ENCODE results near the gene CHRNA1.
"Not testable (repeated sequence)": the region's sequence is repeated elsewhere in the genome, so short reads cannot be mapped to it uniquely, and the experiment has no call there.

Gene CHRNA1

GRCh38 chr2:174729797-174730697 lies 34.2 kb downstream of the CHRNA1 start:
- peaks cover 18% of the 10 kb centered on the region for H3K27me3 Mint-ChIP-seq
- H3K27ac Mint-ChIP-seq, result no peak overlapping the region
- DNase-seq (ENCODE audit: low spot score in 2 of 2), result peak; percentile 6 to 17
- H3K36me3 Mint-ChIP-seq, result no peaks in the 10 kb centered on the region
- no peaks in the 10 kb centered on the region for H3K9me3 Mint-ChIP-seq
- peaks cover 3% of the 10 kb centered on the region for H3K4me1 Mint-ChIP-seq
- ATAC-seq (ENCODE audit: low read depth), result peak; percentile 62
- peak overlapping the region; percentile 80 for H3K4me3 Mint-ChIP-seq

DNA sequence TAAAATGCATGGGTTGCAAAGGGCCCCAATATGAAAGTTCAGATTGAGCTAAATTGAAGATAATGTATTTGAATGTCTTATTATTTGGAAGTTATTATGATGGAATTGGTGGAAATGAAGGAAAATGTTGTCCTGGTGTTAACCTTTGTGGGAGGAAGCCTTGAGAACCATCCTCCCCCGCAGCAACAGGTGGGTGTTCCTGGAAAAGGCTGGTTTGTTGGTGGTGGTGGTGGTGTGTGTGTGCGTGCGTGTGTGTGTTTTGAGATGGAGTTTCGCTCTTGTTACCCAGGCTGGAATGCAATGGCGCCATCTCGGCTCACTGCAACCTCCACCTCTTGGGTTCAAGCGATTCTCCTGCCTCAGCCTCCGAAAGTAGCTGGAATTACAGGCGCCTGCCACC lies 36.2 kb downstream of the CHRNA1 start:
- H3K27me3 Mint-ChIP-seq, result peaks cover 17% of the 10 kb centered on the region
- DNase-seq (ENCODE audit: low spot score in 2 of 2), result no peak
- no peak overlapping the region for H3K4me3 Mint-ChIP-seq

GRCh38 chr2:174726212-174726611 lies 38.1 kb downstream of the CHRNA1 start:
- DNase-seq (ENCODE audit: low spot score in 2 of 2), result no peak
- Mint-ChIP-seq H3K4me3 (no peak overlapping the region), H3K9me3 (no peaks in the 10 kb centered on the region), H3K27me3 (peaks cover 10% of the 10 kb centered on the region), H3K4me1 (peaks cover 3% of the 10 kb centered on the region), H3K36me3 (no peaks in the 10 kb centered on the region), H3K27ac (no peak overlapping the region)
- ATAC-seq (ENCODE audit: low read depth), result no peak

More for the DNA sequence above, 36.2 kb downstream of the CHRNA1 start:
- no peak for ATAC-seq (ENCODE audit: low read depth)
- Mint-ChIP-seq H3K9me3 (no peaks in the 10 kb centered on the region), H3K36me3 (no peaks in the 10 kb centered on the region), H3K4me1 (peaks cover 3% of the 10 kb centered on the region), H3K27ac (no peak overlapping the region)

- no peak overlapping the region for H3K27ac Mint-ChIP-seq
- DNase-seq (ENCODE audit: low spot score in 2 of 2) (no peak), ATAC-seq (ENCODE audit: low read depth) (no peak)
- H3K4me3 Mint-ChIP-seq, result no peak overlapping the region
- H3K36me3 Mint-ChIP-seq, result no peaks in the 10 kb centered on the region
- H3K4me1 Mint-ChIP-seq, result no peaks in the 10 kb centered on the region
- peaks cover 3% of the 10 kb centered on the region for H3K27me3 Mint-ChIP-seq
- peaks cover 2% of the 10 kb centered on the region for H3K9me3 Mint-ChIP-seq
Measured at GRCh38 chr2:174722942-174723592, 41.2 kb downstream of the CHRNA1 start.

- H3K9me3 Mint-ChIP-seq, result peaks cover 2% of the 10 kb centered on the region
- H3K4me1 Mint-ChIP-seq, result no peaks in the 10 kb centered on the region
- no peak overlapping the region for H3K4me3 Mint-ChIP-seq
- ATAC-seq (ENCODE audit: low read depth) (no peak), DNase-seq (ENCODE audit: low spot score in 2 of 2) (no peak)
- no peaks in the 10 kb centered on the region for H3K36me3 Mint-ChIP-seq
- no peak overlapping the region for H3K27ac Mint-ChIP-seq
- peaks cover 2% of the 10 kb centered on the region for H3K27me3 Mint-ChIP-seq
Measured at GRCh38 chr2:174719016-174719415, 45.3 kb downstream of the CHRNA1 start.

GRCh38 chr2:174718591-174718990 lies 45.7 kb downstream of the CHRNA1 start:
- Mint-ChIP-seq H3K4me1 (no peaks in the 10 kb centered on the region), H3K27me3 (peaks cover 2% of the 10 kb centered on the region), H3K4me3 (no peak overlapping the region), H3K27ac (no peak overlapping the region), H3K9me3 (peaks cover 2% of the 10 kb centered on the region), H3K36me3 (no peaks in the 10 kb centered on the region)
- ATAC-seq (ENCODE audit: low read depth) (no peak), DNase-seq (ENCODE audit: low spot score in 2 of 2) (no peak)

GRCh38 chr2:174717916-174718315 lies 46.4 kb downstream of the CHRNA1 start:
- Mint-ChIP-seq H3K27ac (no peak overlapping the region), H3K9me3 (peaks cover 2% of the 10 kb centered on the region), H3K4me1 (no peaks in the 10 kb centered on the region), H3K4me3 (no peak overlapping the region), H3K27me3 (peaks cover 2% of the 10 kb centered on the region), H3K36me3 (no peaks in the 10 kb centered on the region)
- no peak for ATAC-seq (ENCODE audit: low read depth)
- DNase-seq (ENCODE audit: low spot score in 2 of 2), result no peak

DNA sequence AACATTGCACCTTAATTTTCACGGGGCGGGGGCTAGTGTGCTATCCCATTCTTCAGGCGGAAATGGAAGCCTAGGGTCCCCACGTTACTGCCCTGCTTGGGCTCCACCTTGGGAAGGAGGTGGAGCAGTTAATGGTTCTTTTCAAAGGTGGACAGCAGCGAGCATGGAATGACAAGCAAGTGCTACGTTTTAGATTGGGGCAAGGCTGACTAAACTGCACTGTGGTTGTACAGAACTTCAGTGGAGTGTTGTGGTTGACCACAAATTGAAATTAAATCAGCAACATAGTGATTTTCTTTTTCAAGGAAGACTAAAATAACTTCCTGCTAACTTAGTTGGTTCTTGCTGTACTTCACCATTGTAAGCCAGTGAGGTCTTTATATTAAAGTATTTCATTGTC lies 47.0 kb downstream of the CHRNA1 start:
- ATAC-seq (ENCODE audit: low read depth), result no peak
- Mint-ChIP-seq H3K4me3 (no peak overlapping the region), H3K9me3 (peaks cover 2% of the 10 kb centered on the region), H3K36me3 (no peaks in the 10 kb centered on the region), H3K27ac (no peak overlapping the region), H3K27me3 (peaks cover 2% of the 10 kb centered on the region), H3K4me1 (no peaks in the 10 kb centered on the region)
- DNase-seq (ENCODE audit: low spot score in 2 of 2), result no peak

GRCh38 chr2:174716785-174717184 lies 47.5 kb downstream of the CHRNA1 start:
- Mint-ChIP-seq H3K9me3 (peaks cover 2% of the 10 kb centered on the region), H3K4me3 (no peak overlapping the region), H3K36me3 (no peaks in the 10 kb centered on the region), H3K4me1 (no peaks in the 10 kb centered on the region), H3K27ac (no peak overlapping the region), H3K27me3 (peaks cover 2% of the 10 kb centered on the region)
- ATAC-seq (ENCODE audit: low read depth), result no peak
- DNase-seq (ENCODE audit: low spot score in 2 of 2), result no peak

- ATAC-seq (ENCODE audit: low read depth) (no peak), DNase-seq (ENCODE audit: low spot score in 2 of 2) (no peak)
- H3K36me3 Mint-ChIP-seq, result no peaks in the 10 kb centered on the region
- H3K9me3 Mint-ChIP-seq, result peaks cover 2% of the 10 kb centered on the region
- H3K27ac Mint-ChIP-seq, result no peak overlapping the region
- H3K4me3 Mint-ChIP-seq, result no peak overlapping the region
- H3K4me1 Mint-ChIP-seq, result no peaks in the 10 kb centered on the region
- H3K27me3 Mint-ChIP-seq, result peaks cover 8% of the 10 kb centered on the region
Measured at GRCh38 chr2:174713686-174714085, 50.6 kb downstream of the CHRNA1 start.

DNA sequence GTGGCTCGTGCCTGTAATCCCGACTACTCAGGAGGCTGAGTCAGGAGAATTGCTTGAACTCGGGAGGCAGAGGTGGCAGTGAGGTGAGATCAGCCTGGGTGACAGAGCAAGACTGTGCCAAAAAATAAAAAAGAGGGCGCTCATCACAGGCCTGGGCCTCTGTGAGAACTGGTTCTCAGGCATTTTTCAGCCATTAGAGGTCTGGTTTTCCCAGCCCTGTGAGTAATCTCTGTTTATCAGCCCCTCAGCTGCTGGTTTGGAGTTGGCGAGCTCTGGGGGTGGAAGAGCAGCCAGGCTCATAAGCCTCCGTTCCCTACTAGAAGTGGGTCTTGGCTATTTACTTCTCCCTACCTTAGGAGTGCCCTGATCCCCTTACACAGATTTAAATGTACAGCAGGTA lies 53.1 kb downstream of the CHRNA1 start:
- H3K27me3 Mint-ChIP-seq, result peaks cover 17% of the 10 kb centered on the region
- H3K4me3 Mint-ChIP-seq, result no peak overlapping the region
- H3K27ac Mint-ChIP-seq, result no peak overlapping the region
- H3K4me1 Mint-ChIP-seq, result no peaks in the 10 kb centered on the region
- no peak for DNase-seq (ENCODE audit: low spot score in 2 of 2)
- ATAC-seq (ENCODE audit: low read depth), result no peak
- peaks cover 2% of the 10 kb centered on the region for H3K9me3 Mint-ChIP-seq
- H3K36me3 Mint-ChIP-seq, result no peaks in the 10 kb centered on the region

DNA sequence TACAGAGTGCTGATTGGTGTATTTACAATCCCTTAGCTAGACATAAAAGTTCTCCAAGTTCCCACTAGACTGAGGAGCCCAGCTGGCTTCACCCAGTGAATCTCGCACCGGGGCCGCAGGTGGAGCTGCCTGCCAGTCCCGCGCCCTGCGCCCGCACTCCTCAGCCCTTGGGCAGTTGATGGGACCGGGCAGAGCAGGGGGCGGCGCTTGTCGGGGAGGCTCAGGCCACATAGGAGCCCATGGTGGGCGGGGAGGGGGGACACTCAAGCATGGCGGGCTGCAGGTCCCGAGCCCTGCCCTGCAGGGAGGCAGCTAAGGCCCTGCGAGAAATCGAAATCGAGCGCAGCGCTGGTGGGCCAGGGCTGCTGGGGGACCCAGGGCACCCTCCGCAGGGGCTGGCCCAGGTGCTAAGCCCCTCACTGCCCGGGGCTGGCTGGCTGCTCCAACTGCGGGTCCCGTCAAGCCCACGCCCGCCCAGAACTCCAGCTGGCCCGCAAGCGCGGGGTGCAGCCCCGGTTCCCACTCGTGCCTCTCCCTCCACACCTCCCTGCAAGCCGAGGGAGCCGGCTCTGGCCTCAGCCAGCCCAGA lies 54.8 kb downstream of the CHRNA1 start:
- H3K27ac Mint-ChIP-seq; DNase-seq (ENCODE audit: low spot score in 2 of 2); H3K4me1 Mint-ChIP-seq; H3K4me3 Mint-ChIP-seq; H3K36me3 Mint-ChIP-seq; H3K9me3 Mint-ChIP-seq; ATAC-seq (ENCODE audit: low read depth): not testable (repeated sequence)
- H3K27me3 Mint-ChIP-seq, result peaks cover 17% of the 10 kb centered on the region

DNA sequence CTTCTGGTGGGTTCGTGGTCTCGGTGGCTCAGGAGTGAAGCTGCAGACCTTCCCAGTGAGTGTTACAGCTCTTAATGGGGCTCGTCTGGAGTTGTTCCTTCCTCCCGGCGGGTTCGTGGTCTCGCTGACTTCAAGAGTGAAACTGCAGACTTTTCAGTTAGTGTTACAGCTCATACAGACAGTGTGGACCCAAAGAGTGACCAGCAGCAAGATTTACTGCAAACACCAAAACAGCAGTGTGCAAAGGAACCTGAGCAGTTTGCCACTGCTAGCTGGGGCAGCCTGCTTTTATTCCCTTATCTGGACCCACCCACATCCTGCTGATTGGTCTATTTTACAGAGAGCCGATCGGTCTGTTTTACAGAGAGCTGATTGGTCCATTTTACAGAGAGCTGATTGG lies 55.6 kb downstream of the CHRNA1 start:
- ATAC-seq (ENCODE audit: low read depth), result no peak
- DNase-seq (ENCODE audit: low spot score in 2 of 2), result no peak
- H3K4me3 Mint-ChIP-seq, result no peak overlapping the region
- no peak overlapping the region for H3K27ac Mint-ChIP-seq
- H3K36me3 Mint-ChIP-seq, result no peaks in the 10 kb centered on the region
- no peaks in the 10 kb centered on the region for H3K4me1 Mint-ChIP-seq
- H3K9me3 Mint-ChIP-seq, result peaks cover 2% of the 10 kb centered on the region
- peaks cover 17% of the 10 kb centered on the region for H3K27me3 Mint-ChIP-seq

- Mint-ChIP-seq H3K9me3 (peaks cover 2% of the 10 kb centered on the region), H3K4me1 (no peaks in the 10 kb centered on the region), H3K27me3 (peaks cover 20% of the 10 kb centered on the region), H3K4me3 (no peak overlapping the region), H3K27ac (no peak overlapping the region), H3K36me3 (no peaks in the 10 kb centered on the region)
- DNase-seq (ENCODE audit: low spot score in 2 of 2) (no peak), ATAC-seq (ENCODE audit: low read depth) (no peak)
Measured at GRCh38 chr2:174705321-174705720, 59.0 kb downstream of the CHRNA1 start.
